T-helper 17 cell (primary cell): ENCODE measurements around the gene SYNJ2. TPM values are rescaled to one million over a fixed set of nuclear protein-coding genes. Genes with fewer than 3 reads are reported as not detected.
A peak's percentile ranks its signal among the peaks of the same experiment; 100 is the strongest.
"Not testable (repeated sequence)": the region's sequence is repeated elsewhere in the genome, so short reads cannot be mapped to it uniquely, and the experiment has no call there.

Experiments used
- ATAC-seq: fragments of 150-1000 bp; cut with Tn5 transposase; 2 replicates; pipeline ENCODE4 v1.10.0; 2021; ENCODE audit warnings: mild to moderate bottlenecking, moderate library complexity
- DNase-seq, 3 donors: peaks; one replicate each; pipeline versions ENCODE4 v3.0.0 to v3.0.0-alpha.2; 2020 to 2021
- H3K9me3 ChIP-seq: one replicate; pipeline ENCODE4 v1.7.0; 2013; ENCODE audit warnings: low read length, mild to moderate bottlenecking; ENCODE audit not compliant: control insufficient read depth, poor library complexity, severe bottlenecking
- H3K27ac Mint-ChIP-seq: one replicate; pipeline ENCODE4 v1.8.0; 2022; ENCODE audit warnings: mild to moderate bottlenecking, moderate library complexity, mixed read lengths
- H3K27me3 Mint-ChIP-seq: one replicate; pipeline ENCODE4 v1.8.0; 2022; ENCODE audit warnings: mixed read lengths
- H3K36me3 Mint-ChIP-seq: one replicate; pipeline ENCODE4 v1.8.0; 2022; ENCODE audit warnings: low read depth, mixed read lengths
- H3K4me1 Mint-ChIP-seq: one replicate; pipeline ENCODE4 v1.8.0; 2022; ENCODE audit warnings: mild to moderate bottlenecking, mixed read lengths
- H3K4me3 Mint-ChIP-seq: one replicate; pipeline ENCODE4 v1.8.0; 2022; ENCODE audit warnings: mild to moderate bottlenecking, moderate library complexity, mixed read lengths
- total RNA-seq, 4 donors: library from RNA in 2 of 4; stranded (reverse) in 2 of 4; gene quantifications; one replicate each; pipeline ENCODE4 v1.2.3 and lab custom pipeline; 2022 to 2026

The SYNJ2 gene
- total RNA-seq, 2 donors from 2014 or later, result 43.6 to 45.0 TPM

GRCh38 chr6:157946053-157946617, 35.5 kb upstream of the SYNJ2 start:
- Mint-ChIP-seq H3K4me3 (no peak overlapping the region), H3K27me3 (no peaks in the 10 kb centered on the region), H3K4me1 (peaks cover 2% of the 10 kb centered on the region), H3K36me3 (peaks cover 6% of the 10 kb centered on the region), H3K27ac (peak overlapping the region; percentile 69)
- ATAC-seq, result no peak
- no peaks in the 10 kb centered on the region for H3K9me3 ChIP-seq
- no peak for DNase-seq

DNA sequence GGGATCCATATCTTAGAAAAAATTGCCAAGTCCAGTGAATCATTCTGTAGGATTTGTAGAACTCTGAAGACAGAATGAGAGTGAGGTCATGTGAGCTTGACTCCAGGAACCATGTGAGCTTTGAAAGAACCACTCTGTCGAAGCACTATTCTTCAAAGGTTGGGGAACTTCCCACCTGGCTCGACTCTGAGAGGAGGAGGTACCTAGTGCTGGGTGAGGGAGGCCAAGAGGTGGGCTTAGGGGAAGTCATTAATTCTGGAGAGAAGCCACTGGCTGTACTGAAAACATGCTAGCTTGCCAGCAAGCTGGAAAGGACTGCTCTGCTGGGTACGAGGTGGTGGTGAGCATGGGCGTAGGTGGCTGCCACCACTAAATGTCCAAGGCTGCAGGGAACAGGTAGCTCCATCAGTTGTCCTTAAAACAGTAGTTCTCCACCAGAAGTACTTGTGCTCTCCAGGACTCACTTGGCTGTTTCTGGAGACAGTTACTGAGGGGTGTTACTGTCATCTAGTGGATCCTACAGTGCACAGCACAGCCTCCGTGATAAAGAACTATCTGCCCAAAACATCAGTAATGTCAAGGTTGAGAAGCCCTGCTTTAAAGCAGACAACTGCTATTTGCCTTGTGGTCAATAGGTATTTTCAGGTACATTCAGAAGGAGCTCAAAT, 34.7 kb upstream of the SYNJ2 start:
- Mint-ChIP-seq H3K4me3 (no peak overlapping the region), H3K27ac (peak overlapping the region; percentile 69)

GRCh38 chr6:157950899-157951298, 30.8 kb upstream of the SYNJ2 start:
- not testable (repeated sequence) for H3K27ac Mint-ChIP-seq, H3K4me1 Mint-ChIP-seq, H3K9me3 ChIP-seq, DNase-seq, H3K27me3 Mint-ChIP-seq, H3K36me3 Mint-ChIP-seq, ATAC-seq, H3K4me3 Mint-ChIP-seq

More for the DNA sequence above, 34.7 kb upstream of the SYNJ2 start:
- no peaks in the 10 kb centered on the region for H3K27me3 Mint-ChIP-seq
- no peaks in the 10 kb centered on the region for H3K9me3 ChIP-seq
- H3K36me3 Mint-ChIP-seq, result peaks cover 6% of the 10 kb centered on the region
- peak; percentile 74 for ATAC-seq
- no peak for DNase-seq
- peaks cover 2% of the 10 kb centered on the region for H3K4me1 Mint-ChIP-seq

GRCh38 chr6:157951828-157952227, 29.8 kb upstream of the SYNJ2 start:
- no peak for DNase-seq

GRCh38 chr6:157952861-157953351, 28.8 kb upstream of the SYNJ2 start:
- no peaks in the 10 kb centered on the region for H3K9me3 ChIP-seq
- peaks cover 7% of the 10 kb centered on the region for H3K27me3 Mint-ChIP-seq
- H3K36me3 Mint-ChIP-seq, result no peaks in the 10 kb centered on the region
- H3K27ac Mint-ChIP-seq, result no peak overlapping the region
- no peaks in the 10 kb centered on the region for H3K4me1 Mint-ChIP-seq
- H3K4me3 Mint-ChIP-seq, result no peak overlapping the region
- DNase-seq, result no peak
- no peak for ATAC-seq

More at GRCh38 chr6:157951828-157952227, 29.8 kb upstream of the SYNJ2 start:
- peaks cover 7% of the 10 kb centered on the region for H3K27me3 Mint-ChIP-seq
- no peaks in the 10 kb centered on the region for H3K36me3 Mint-ChIP-seq
- no peaks in the 10 kb centered on the region for H3K9me3 ChIP-seq
- no peaks in the 10 kb centered on the region for H3K4me1 Mint-ChIP-seq
- no peak overlapping the region for H3K4me3 Mint-ChIP-seq
- no peak for ATAC-seq
- H3K27ac Mint-ChIP-seq, result no peak overlapping the region

- Mint-ChIP-seq H3K27ac (no peak overlapping the region), H3K4me3 (no peak overlapping the region), H3K4me1 (no peaks in the 10 kb centered on the region), H3K36me3 (no peaks in the 10 kb centered on the region), H3K27me3 (peaks cover 7% of the 10 kb centered on the region)
- ATAC-seq, result no peak
- no peak for DNase-seq
- no peaks in the 10 kb centered on the region for H3K9me3 ChIP-seq
Observed at GRCh38 chr6:157953580-157954091, 28.0 kb upstream of the SYNJ2 start.

GRCh38 chr6:157954150-157955117, 27.2 kb upstream of the SYNJ2 start:
- no peaks in the 10 kb centered on the region for H3K36me3 Mint-ChIP-seq

GRCh38 chr6:157955675-157956074, 26.0 kb upstream of the SYNJ2 start:
- H3K4me3 Mint-ChIP-seq, result no peak overlapping the region
- no peak overlapping the region for H3K27ac Mint-ChIP-seq
- no peaks in the 10 kb centered on the region for H3K36me3 Mint-ChIP-seq
- no peak for ATAC-seq
- H3K4me1 Mint-ChIP-seq, result no peaks in the 10 kb centered on the region
- H3K27me3 Mint-ChIP-seq, result peaks cover 7% of the 10 kb centered on the region
- DNase-seq, result no peak
- no peaks in the 10 kb centered on the region for H3K9me3 ChIP-seq

More at GRCh38 chr6:157954150-157955117, 27.2 kb upstream of the SYNJ2 start:
- no peaks in the 10 kb centered on the region for H3K4me1 Mint-ChIP-seq
- peaks cover 7% of the 10 kb centered on the region for H3K27me3 Mint-ChIP-seq
- H3K9me3 ChIP-seq, result no peaks in the 10 kb centered on the region
- H3K4me3 Mint-ChIP-seq, result no peak overlapping the region
- no peak for ATAC-seq
- no peak for DNase-seq
- no peak overlapping the region for H3K27ac Mint-ChIP-seq

GRCh38 chr6:157956171-157956730, 25.4 kb upstream of the SYNJ2 start:
- no peaks in the 10 kb centered on the region for H3K9me3 ChIP-seq
- no peak for DNase-seq
- H3K36me3 Mint-ChIP-seq, result no peaks in the 10 kb centered on the region
- peaks cover 7% of the 10 kb centered on the region for H3K27me3 Mint-ChIP-seq
- H3K4me1 Mint-ChIP-seq, result no peaks in the 10 kb centered on the region
- ATAC-seq, result no peak
- H3K4me3 Mint-ChIP-seq, result no peak overlapping the region
- no peak overlapping the region for H3K27ac Mint-ChIP-seq

DNA sequence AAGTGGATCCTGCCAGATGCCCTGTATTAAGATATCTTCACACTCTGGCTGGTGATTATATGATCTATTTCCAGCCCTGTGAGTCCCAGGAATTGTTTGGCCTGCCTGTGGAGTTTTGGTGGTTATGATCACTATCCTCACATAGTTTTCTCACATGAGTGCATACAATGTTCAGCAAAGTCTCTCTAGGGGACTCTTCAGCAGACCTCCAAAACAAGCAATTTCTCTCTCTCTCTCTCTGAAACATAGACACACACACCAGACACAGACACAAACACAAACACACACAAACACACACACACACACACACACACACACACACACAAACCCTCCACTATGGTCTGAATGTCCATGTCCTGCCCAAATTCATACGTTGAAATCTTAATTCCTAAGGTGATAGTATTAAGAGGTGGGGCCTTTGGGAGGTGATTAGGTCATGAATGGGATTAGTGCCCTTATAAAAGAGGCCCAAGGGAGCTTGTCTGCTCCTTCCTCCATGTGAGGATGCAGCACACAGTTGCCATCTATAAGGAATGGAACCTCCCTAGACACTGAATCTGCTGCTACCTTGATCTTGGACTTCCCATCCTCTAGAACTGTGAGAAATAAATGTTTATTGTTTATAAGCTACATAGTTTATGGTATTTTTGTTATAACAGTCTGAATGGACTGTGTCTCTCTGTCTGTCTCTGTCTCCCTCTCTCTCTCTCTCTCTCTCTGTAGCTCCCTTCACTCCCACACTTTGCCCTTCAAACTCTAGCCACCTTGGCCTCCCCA, 22.0 kb upstream of the SYNJ2 start:
- Mint-ChIP-seq H3K36me3 (no peaks in the 10 kb centered on the region), H3K4me1 (peaks cover 7% of the 10 kb centered on the region), H3K4me3 (no peak overlapping the region), H3K27ac (no peak overlapping the region), H3K27me3 (peaks cover 5% of the 10 kb centered on the region)
- DNase-seq (no peak), ATAC-seq (no peak)
- no peaks in the 10 kb centered on the region for H3K9me3 ChIP-seq

DNA sequence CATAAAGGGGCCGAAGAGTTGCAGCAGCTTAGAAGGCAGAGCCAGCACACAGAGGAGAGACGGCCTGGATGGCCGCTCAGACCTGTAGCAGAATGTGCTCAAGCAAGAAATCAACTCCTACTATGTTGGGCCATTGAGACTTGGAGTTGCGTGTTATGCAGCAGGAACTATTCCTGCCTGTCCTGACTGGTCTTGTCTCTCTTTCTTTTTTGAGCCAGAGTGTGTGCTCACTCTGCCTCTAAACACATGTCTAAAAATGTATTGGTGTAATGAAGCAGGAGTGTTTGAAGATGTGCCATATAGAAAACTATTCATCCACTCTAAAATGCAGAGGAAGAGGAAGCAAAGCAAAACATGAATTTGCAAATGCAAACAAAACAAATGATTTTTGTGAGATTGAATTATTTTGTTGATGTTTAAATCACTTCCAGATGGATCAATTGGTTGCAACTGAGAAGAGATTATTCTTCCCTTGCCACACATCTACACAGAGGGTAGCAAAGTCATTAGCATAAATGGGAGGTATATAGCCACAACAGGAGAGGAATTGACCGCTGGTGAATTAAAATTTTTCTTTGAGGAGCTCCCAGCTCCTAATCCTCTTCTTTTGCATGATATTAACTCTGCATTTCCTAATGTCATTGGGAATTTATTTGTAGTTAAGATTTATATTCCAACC, 20.4 kb upstream of the SYNJ2 start:
- DNase-seq (no peak), ATAC-seq (no peak)
- Mint-ChIP-seq H3K4me3 (no peak overlapping the region), H3K4me1 (peaks cover 7% of the 10 kb centered on the region), H3K27me3 (no peaks in the 10 kb centered on the region), H3K36me3 (no peaks in the 10 kb centered on the region), H3K27ac (no peak overlapping the region)
- H3K9me3 ChIP-seq, result no peaks in the 10 kb centered on the region
